IMR-90 (cell line): ENCODE measurements around the gene TTC39C. TPM values are rescaled to one million over a fixed set of nuclear protein-coding genes. Genes with fewer than 3 reads are reported as not detected.
A peak's percentile ranks its signal among the peaks of the same experiment; 100 is the strongest.

Source experiments
- ATAC-seq: fragments of 200-7000 bp; cut with Tn5 transposase; 2 replicates; pipeline ENCODE4 v1.9.1; 2020; ENCODE audit warnings: low read depth, mild to moderate bottlenecking, moderate library complexity
- BruUV-seq: library from RNA; stranded (reverse); fragments of 400-500 nt; replicated peaks from 2 replicates; lab custom pipeline; 2021; lab: Mats Ljungman, UMichigan
- CTCF ChIA-PET: fragments of 300-600 bp; formaldehyde crosslinking; extraction: SDS; loops from one replicate; lab custom pipeline; 2021; ENCODE audit warnings: antibody characterized with exemption; lab: Yijun Ruan, JAX
- POLR2A ChIA-PET: fragments of 300-600 bp; sonication (Branson Sonifier 250); formaldehyde crosslinking; loops from one replicate; lab custom pipeline; 2022; ENCODE audit warnings: antibody characterized with exemption; ENCODE audit not compliant: unreplicated experiment; lab: Charles Lee
- DNase-seq: peaks from one replicate; pipeline ENCODE4 v3.0.0; 2013
- H2AFZ ChIP-seq: replicated peaks from 2 replicates; pipeline ENCODE3; 2013; ENCODE audit warnings: low read length, mild to moderate bottlenecking; ENCODE audit not compliant: poor library complexity
- H2AK5ac ChIP-seq: 2 replicates; pipeline ENCODE4 v1.6.1; 2013; ENCODE audit warnings: low read depth, low read length, inconsistent platforms
- H2AK9ac ChIP-seq: replicated peaks from 2 replicates; pipeline ENCODE3; 2013; ENCODE audit warnings: mild to moderate bottlenecking, low read depth, low read length, moderate library complexity; ENCODE audit not compliant: poor library complexity
- H2BK120ac ChIP-seq: 2 replicates; pipeline ENCODE4 v1.6.1; 2013; ENCODE audit warnings: low read depth, low read length, inconsistent platforms
- H2BK15ac ChIP-seq: 3 replicates; pipeline ENCODE4 v1.6.1; 2013; ENCODE audit warnings: low read depth, low read length, inconsistent platforms
- H2BK20ac ChIP-seq: 2 replicates; pipeline ENCODE4 v1.6.1; 2013; ENCODE audit warnings: low read depth, mild to moderate bottlenecking, inconsistent platforms, low read length, moderate library complexity
- H2BK5ac ChIP-seq: 2 replicates; pipeline ENCODE4 v1.6.1; 2013; ENCODE audit warnings: mild to moderate bottlenecking, low read depth, low read length, inconsistent platforms; ENCODE audit not compliant: poor library complexity, severe bottlenecking
- H3K14ac ChIP-seq: replicated peaks from 2 replicates; pipeline ENCODE4 v1.6.1; 2013; ENCODE audit warnings: low read depth, low read length, inconsistent platforms
- H3K18ac ChIP-seq: 2 replicates; pipeline ENCODE4 v1.6.1; 2013; ENCODE audit warnings: low read depth, low read length, control low read depth
- H3K23ac ChIP-seq: 2 replicates; pipeline ENCODE4 v1.6.1; 2013; ENCODE audit warnings: low read depth, low read length, inconsistent platforms
- H3K27ac ChIP-seq: 2 replicates; pipeline ENCODE4 v1.5.1; 2013; ENCODE audit warnings: mild to moderate bottlenecking, control low read depth, low read length; ENCODE audit not compliant: insufficient read depth
- H3K27me3 ChIP-seq: 2 replicates; pipeline ENCODE4 v1.6.1; 2013; ENCODE audit warnings: low read length; ENCODE audit not compliant: control insufficient read depth, insufficient read depth
- H3K36me3 ChIP-seq: 2 replicates; pipeline ENCODE4 v1.6.1; 2013; ENCODE audit warnings: low read length, mixed read lengths; ENCODE audit not compliant: control insufficient read depth, insufficient read depth
- H3K4ac ChIP-seq: 2 replicates; pipeline ENCODE4 v1.6.1; 2013; ENCODE audit warnings: low read depth, low read length, inconsistent platforms
- H3K4me1 ChIP-seq: 2 replicates; pipeline ENCODE4 v1.6.1; 2013; ENCODE audit warnings: low read length, mixed read lengths; ENCODE audit not compliant: control insufficient read depth, insufficient read depth
- H3K4me2 ChIP-seq: 2 replicates; pipeline ENCODE4 v1.6.1; 2013; ENCODE audit warnings: low read depth, mild to moderate bottlenecking, control low read depth, low read length, moderate library complexity
- H3K4me3 ChIP-seq: 2 replicates; pipeline ENCODE4 v1.5.1; 2013; ENCODE audit warnings: low read depth, mild to moderate bottlenecking, control low read depth, low read length, moderate library complexity; ENCODE audit not compliant: insufficient read depth
- H3K56ac ChIP-seq: 2 replicates; pipeline ENCODE4 v1.6.1; 2013; ENCODE audit warnings: low read length, inconsistent platforms; ENCODE audit not compliant: insufficient read depth; ENCODE audit errors: extremely low read depth
- H3K79me1 ChIP-seq, 2 experiments: 2 replicates each; pipeline ENCODE4 v1.6.1; 2013; ENCODE audit warnings: low read length in 2 of 2, inconsistent platforms in 1 of 2, low read depth in 1 of 2
- H3K9ac ChIP-seq: 2 replicates; pipeline ENCODE4 v1.6.1; 2013; ENCODE audit warnings: low read depth, low read length, control low read depth
- H3K9me1 ChIP-seq: 2 replicates; pipeline ENCODE4 v1.6.1; 2013; ENCODE audit warnings: low read length, inconsistent platforms; ENCODE audit not compliant: insufficient read depth
- H3K9me3 ChIP-seq: 2 replicates; pipeline ENCODE4 v1.6.1; 2013; ENCODE audit warnings: low read length; ENCODE audit not compliant: control insufficient read depth, insufficient read depth
- H4K20me1 ChIP-seq: 2 replicates; pipeline ENCODE4 v1.6.1; 2013; ENCODE audit warnings: low read length, inconsistent platforms; ENCODE audit not compliant: insufficient read depth
- H4K5ac ChIP-seq: 2 replicates; pipeline ENCODE4 v1.6.1; 2013; ENCODE audit warnings: mild to moderate bottlenecking, low read depth, low read length, control low read depth
- H4K8ac ChIP-seq, 2 experiments: 2 replicates each; pipeline ENCODE4 v1.6.1; 2013; ENCODE audit warnings: low read depth in 2 of 2, low read length in 2 of 2, control low read depth in 1 of 2, inconsistent platforms in 1 of 2
- H4K91ac ChIP-seq: 2 replicates; pipeline ENCODE4 v1.6.1; 2013; ENCODE audit warnings: low read depth, low read length, inconsistent platforms; ENCODE audit not compliant: insufficient read depth
- BHLHE40 ChIP-seq: fragments of 150-350 bp; IDR thresholded peaks from 2 replicates; pipeline ENCODE4 v1.6.1; 2016; ENCODE audit warnings: mild to moderate bottlenecking, low read depth, low read length
- CEBPB ChIP-seq: IDR thresholded peaks from 2 replicates; pipeline ENCODE4 v1.6.1; 2012; ENCODE audit warnings: low read depth, low read length, improper control_type of control experiment
- CHD1 ChIP-seq: IDR thresholded peaks from 2 replicates; pipeline ENCODE4 v1.6.1; 2012; ENCODE audit warnings: low read depth, low read length, improper control_type of control experiment
- CTCF ChIP-seq: conservative IDR thresholded peaks from 2 replicates; pipeline ENCODE4 v1.5.1; 2012; ENCODE audit warnings: mild to moderate bottlenecking, low read depth, low read length, improper control_type of control experiment
- ELK1 ChIP-seq: fragments of 150-350 bp; IDR thresholded peaks from 2 replicates; pipeline ENCODE4 v1.6.1; 2016; ENCODE audit warnings: low read depth, mild to moderate bottlenecking, low read length, moderate library complexity, borderline replicate concordance
- FOS ChIP-seq: fragments of 150-350 bp; IDR thresholded peaks from 2 replicates; pipeline ENCODE4 v1.6.1; 2016; ENCODE audit warnings: low read depth, low read length
- MAFK ChIP-seq: IDR thresholded peaks from 2 replicates; pipeline ENCODE4 v1.6.1; 2012; ENCODE audit warnings: low read depth, low read length, improper control_type of control experiment
- MAZ ChIP-seq: IDR thresholded peaks from 2 replicates; pipeline ENCODE4 v1.6.1; 2012; ENCODE audit warnings: low read depth, mild to moderate bottlenecking, low read length, improper control_type of control experiment, moderate library complexity, borderline replicate concordance
- MXI1 ChIP-seq: IDR thresholded peaks from 2 replicates; pipeline ENCODE4 v1.6.1; 2012; ENCODE audit warnings: low read depth, mild to moderate bottlenecking, low read length, moderate library complexity, borderline replicate concordance
- NFE2L2 ChIP-seq: fragments of 150-350 bp; IDR thresholded peaks from 2 replicates; pipeline ENCODE4 v1.6.1; 2016; ENCODE audit warnings: low read depth, mild to moderate bottlenecking, low read length
- POLR2A ChIP-seq: IDR thresholded peaks from 2 replicates; pipeline ENCODE4 v1.6.1; 2012; ENCODE audit warnings: mild to moderate bottlenecking, low read depth, low read length
- RAD21 ChIP-seq: IDR thresholded peaks from 2 replicates; pipeline ENCODE4 v1.6.1; 2012; ENCODE audit warnings: low read length, improper control_type of control experiment
- RCOR1 ChIP-seq: IDR thresholded peaks from 2 replicates; pipeline ENCODE4 v1.6.1; 2012; ENCODE audit warnings: mild to moderate bottlenecking, low read length, improper control_type of control experiment; ENCODE audit not compliant: insufficient replicate concordance
- RFX5 ChIP-seq: IDR thresholded peaks from 2 replicates; pipeline ENCODE4 v1.8.0; 2012; ENCODE audit warnings: low read depth, mild to moderate bottlenecking, low read length, moderate library complexity
- SMC3 ChIP-seq: fragments of 150-350 bp; IDR thresholded peaks from 2 replicates; pipeline ENCODE4 v1.6.1; 2016; ENCODE audit warnings: low read depth, mild to moderate bottlenecking, antibody characterized with exemption, low read length, moderate library complexity
- USF2 ChIP-seq: fragments of 150-350 bp; IDR thresholded peaks from 2 replicates; pipeline ENCODE4 v1.6.1; 2017; ENCODE audit warnings: mild to moderate bottlenecking, antibody characterized with exemption, low read length, low read depth
- WGBS, 2 experiments: methylation state at CpG; one replicate each; pipeline versions ENCODE4 v1.1.5 to v1.1.7; 2013; ENCODE audit warnings: missing lambda C conversion rate in 2 of 2; ENCODE audit not compliant: insufficient read length in 1 of 2; ENCODE audit errors: extremely low coverage in 2 of 2; 5-methylcytosine and 5-hydroxymethylcytosine counted together
- dilution Hi-C: fragments of 300-500 bp; cut with HindIII; formaldehyde crosslinking; loops from one replicate; pipeline ENCODE4 v1.14.3; 2018; ENCODE audit warnings: low sequenced_read_pairs; ENCODE audit not compliant: unreplicated experiment
- in situ Hi-C: fragments of 300-500 bp; cut with MboI; formaldehyde crosslinking; loops from 3 replicates; pipeline ENCODE4 v1.14.3; 2019; ENCODE audit warnings: low sequenced_read_pairs, inconsistent platforms, mixed read lengths
- intact Hi-C: fragments of 100-400 bp; cut with micrococcal nuclease; formaldehyde crosslinking; loops from 2 replicates; pipeline ENCODE4 v1.10.0; 2022
- polyA plus RNA-seq, 3 experiments: library from polyadenylated mRNA; depleted of rRNA; stranded (reverse); fragments of >200 nt; gene quantifications; 2 replicates each; pipeline ENCODE4 v1.2.3, GENCODE V29; 2012; ENCODE audit warnings: low replicate concordance in 1 of 3
- total RNA-seq: library from RNA; depleted of rRNA; stranded (reverse); fragments of >200 nt; gene quantifications from 2 replicates; pipeline ENCODE4 v1.2.3, GENCODE V29; 2012

Gene TTC39C
- total and polyA plus RNA-seq, 2 of the 4 experiments (the other 2 are of a cell fraction), result 8.0 to 20.8 TPM

- H4K20me1 ChIP-seq, result no peaks in the 10 kb centered on the region
- H4K5ac ChIP-seq, result peak overlapping the region; percentile 52
- no peaks in the 10 kb centered on the region for H3K27me3 ChIP-seq
- H3K4me2 ChIP-seq, result no peak overlapping the region
- H3K79me1 ChIP-seq, result no peaks in the 10 kb centered on the region
- intact Hi-C loops, result loop anchor here (5.0 kb wide), 1 partner anchor 66 kb away; no protein-coding TSS in a partner anchor
- H3K23ac ChIP-seq, result no peak overlapping the region
- no TSS peak for BruUV-seq
- no peak overlapping the region for H2BK5ac ChIP-seq
- in situ Hi-C loops, result no loop called here
- no peak overlapping the region for H4K8ac ChIP-seq
- H3K14ac ChIP-seq, result no peak overlapping the region
- H2BK120ac ChIP-seq, result peak overlapping the region; percentile 30; the same call in 1 of the 2 replicates
- no peak overlapping the region for H3K27ac ChIP-seq
- no peak overlapping the region for H3K4me3 ChIP-seq
- no peak overlapping the region for H2AK5ac ChIP-seq
- ATAC-seq (no peak), DNase-seq (no peak)
- dilution Hi-C loops, result no loop called here
- WGBS, 2 experiments, result no CpG with 5 or more reads among the region's 2 CpGs
- 0 out of 3 replicates have a peak overlapping the region, but pooled peaks have one; percentile 5 for H2BK15ac ChIP-seq
- ChIA-PET POLR2A (no interaction called here), CTCF (no interaction called here)
- H2BK20ac ChIP-seq, result peak overlapping the region; percentile 28
- 0 out of 2 replicates have a peak overlapping the region, but pooled peaks have one; percentile 21 for H3K4ac ChIP-seq
- H3K36me3 ChIP-seq, result no peaks in the 10 kb centered on the region
- 0 out of 2 replicates have a peak overlapping the region, but pooled peaks have one; percentile 4 for H3K9ac ChIP-seq
- no peaks in the 10 kb centered on the region for H3K9me1 ChIP-seq
- no peak overlapping the region for H2AFZ ChIP-seq
- TF ChIP-seq MXI1 (no peak), SMC3 (no peak), RFX5 (no peak), ELK1 (no peak), POLR2A (no peak), MAFK (no peak), CHD1 (no peak), MAZ (no peak), RAD21 (no peak), NFE2L2 (no peak), USF2 (no peak), RCOR1 (no peak), FOS (no peak), CEBPB (no peak), BHLHE40 (no peak), CTCF (no peak)
- peak overlapping the region; percentile 58; the same call in 1 of the 2 replicates for H3K18ac ChIP-seq
- no peaks in the 10 kb centered on the region for H3K9me3 ChIP-seq
- H3K56ac ChIP-seq, result no peak overlapping the region
- peaks cover 10% of the 10 kb centered on the region for H3K4me1 ChIP-seq
- H2AK9ac ChIP-seq, result no peak overlapping the region
- H4K91ac ChIP-seq, result no peak overlapping the region
Observed at GRCh38 chr18:23992941-23993280, 21.6 kb upstream of the TTC39C start.
